Measurements from ENCODE around the gene MEX3C.

DNA sequence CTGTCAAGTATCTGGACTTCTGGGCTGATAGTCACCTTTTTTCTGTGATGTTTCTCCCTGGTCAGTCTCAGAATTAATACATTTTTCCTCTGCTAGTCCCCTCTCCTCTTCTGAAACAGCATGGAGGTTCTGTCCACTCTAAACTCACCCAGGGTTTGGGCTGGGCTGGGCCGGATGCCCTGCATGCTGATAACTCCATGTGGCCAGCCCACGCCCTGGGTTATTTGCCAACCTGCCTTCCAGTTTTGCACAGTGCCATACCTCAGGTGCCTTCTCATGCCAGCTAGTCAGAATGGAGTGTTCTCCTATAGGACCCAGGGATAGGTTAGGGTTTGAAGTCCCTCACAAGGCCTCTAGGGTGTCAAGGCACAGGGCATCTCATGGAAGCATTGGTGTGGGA lies 32.2 kb downstream of the MEX3C start:
- TF ChIP-seq SUZ12 (IDR thresholded peaks at IDR 0.05; ENCODE audit: extremely low read depth, insufficient read depth, insufficient read length) (no peak), ZNF274 (IDR thresholded peaks at IDR 0.05; ENCODE audit: low read depth, low read length) (no peak)

All from NT2/D1 (cell line).